Left ventricle myocardium superior (tissue), 1 donor: ENCODE measurements around the gene MYB. TPM values are rescaled to one million over a fixed set of nuclear protein-coding genes. Genes with fewer than 3 reads are reported as not detected.
A peak's percentile ranks its signal among the peaks of the same experiment; 100 is the strongest.
"Not testable (repeated sequence)": the region's sequence is repeated elsewhere in the genome, so short reads cannot be mapped to it uniquely, and the experiment has no call there.

Source experiments
- ATAC-seq: fragments of 200-7000 bp; cut with Tn5 transposase; one replicate; pipeline ENCODE4 v1.9.1; 2020; ENCODE audit warnings: mild to moderate bottlenecking, moderate library complexity
- DNase-seq: peaks from one replicate; pipeline ENCODE4 v3.0.0-alpha.2; 2020
- intact Hi-C: fragments of 100-400 bp; cut with micrococcal nuclease; formaldehyde crosslinking; loops from one replicate; pipeline ENCODE4 v1.11.0; 2022
- total RNA-seq: library from RNA; stranded (reverse); fragmentation: NEBNext Ultra II Directional; extraction: Animal tissue kit (Norgen Biotek cat#: 25700); gene quantifications from one replicate; pipeline ENCODE4 v1.2.1, GENCODE V29; 2021
- donor health status: DM: no; HTN: yes; CAD: no; lungs with severe emphysema.

Gene MYB
- total RNA-seq, 1 donor from 2014 or later: 0.15 TPM

- DNase-seq (no peak), ATAC-seq (no peak)
- intact Hi-C loops: no loop called here
Observed at GRCh38 chr6:135161411-135162395, 19.4 kb upstream of the MYB start.

GRCh38 chr6:135162678-135163439, 18.2 kb upstream of the MYB start:
- DNase-seq: peak; percentile 32
- intact Hi-C loops: no loop called here
- ATAC-seq: no peak

- DNase-seq (no peak), ATAC-seq (no peak)
- intact Hi-C loops: no loop called here
Observed at GRCh38 chr6:135163440-135163738, 17.7 kb upstream of the MYB start.

DNA sequence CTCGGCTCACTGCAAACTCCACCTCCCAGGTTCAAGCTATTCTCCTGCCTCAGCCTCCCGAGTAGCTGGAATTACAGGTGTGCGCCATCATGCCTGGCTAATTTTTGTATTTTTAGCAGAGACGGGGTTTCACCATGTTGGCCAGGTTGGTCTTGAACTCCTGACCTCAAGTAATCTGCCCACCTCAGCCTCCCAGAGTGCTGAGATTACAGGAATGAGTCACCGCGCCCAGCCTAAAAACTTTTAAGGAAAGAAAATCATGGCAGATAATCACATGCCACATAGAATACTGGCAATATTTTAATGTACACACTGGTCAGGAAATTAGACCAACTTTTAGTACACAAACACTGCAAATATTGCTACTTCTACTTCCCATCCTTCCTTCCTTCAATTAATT, 16.7 kb upstream of the MYB start:
- intact Hi-C loops, DNase-seq, ATAC-seq: not testable (repeated sequence)

GRCh38 chr6:135165031-135165430, 16.1 kb upstream of the MYB start:
- ATAC-seq: no peak
- DNase-seq: no peak
- intact Hi-C loops: no loop called here

DNA sequence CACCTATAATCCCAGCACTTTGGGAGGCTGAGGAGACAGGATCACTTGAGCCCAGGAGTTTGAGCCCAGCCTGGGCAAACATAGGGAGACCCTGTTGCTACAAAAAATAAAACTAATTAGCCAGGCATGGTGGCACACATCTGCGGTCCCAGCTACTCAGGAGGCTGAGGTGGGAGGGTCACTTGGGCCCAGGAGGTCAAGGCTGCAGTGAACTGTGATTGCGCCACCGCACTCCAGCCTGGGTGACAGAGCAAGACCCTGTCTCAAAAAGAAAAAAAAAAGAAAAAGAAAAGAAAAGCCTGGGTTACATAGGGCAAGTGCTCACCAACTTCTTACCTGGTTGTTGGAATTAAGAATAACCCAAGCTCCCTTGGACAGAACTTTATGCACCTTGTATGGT, 14.6 kb upstream of the MYB start:
- no peak for DNase-seq
- ATAC-seq: no peak
- intact Hi-C loops: no loop called here

DNA sequence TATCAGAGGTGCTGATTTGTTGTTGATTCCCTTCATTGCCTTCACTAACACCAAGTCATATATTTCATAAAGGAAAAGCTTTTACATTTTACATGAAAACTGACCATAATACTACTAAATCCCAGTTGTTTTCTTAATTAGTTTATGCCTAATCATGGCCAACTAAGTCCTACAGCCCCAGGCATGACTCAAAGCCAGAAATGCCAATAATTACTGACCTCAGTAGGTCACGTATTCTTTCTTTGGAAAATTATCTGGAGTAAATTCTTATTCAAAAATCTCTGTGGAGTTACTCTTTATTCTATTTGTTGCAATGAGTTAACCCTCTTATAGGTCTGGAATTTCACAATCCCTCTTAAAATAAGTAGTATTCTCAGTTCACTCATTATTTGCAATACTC, 13.5 kb upstream of the MYB start:
- no peak for ATAC-seq
- intact Hi-C loops: no loop called here
- DNase-seq: no peak

DNA sequence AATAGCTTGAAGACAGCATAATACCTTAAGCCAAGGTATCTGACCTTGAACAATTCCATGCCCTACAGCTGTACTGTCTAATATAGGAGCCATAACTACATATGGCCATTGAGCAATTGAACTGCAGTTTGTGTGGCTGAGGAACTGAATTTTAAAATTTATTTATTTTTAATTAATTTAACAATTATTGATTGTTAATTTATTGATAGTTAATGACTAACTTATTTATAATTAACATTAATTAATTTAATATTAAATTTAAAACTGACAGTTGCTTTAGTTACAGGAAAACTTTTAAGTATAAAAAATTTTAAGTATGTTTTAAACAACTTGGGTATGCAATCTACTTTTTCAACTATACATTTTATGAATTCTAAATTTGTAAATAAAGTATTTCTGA, 12.3 kb upstream of the MYB start:
- ATAC-seq (no peak), DNase-seq (no peak)
- intact Hi-C loops: no loop called here

DNA sequence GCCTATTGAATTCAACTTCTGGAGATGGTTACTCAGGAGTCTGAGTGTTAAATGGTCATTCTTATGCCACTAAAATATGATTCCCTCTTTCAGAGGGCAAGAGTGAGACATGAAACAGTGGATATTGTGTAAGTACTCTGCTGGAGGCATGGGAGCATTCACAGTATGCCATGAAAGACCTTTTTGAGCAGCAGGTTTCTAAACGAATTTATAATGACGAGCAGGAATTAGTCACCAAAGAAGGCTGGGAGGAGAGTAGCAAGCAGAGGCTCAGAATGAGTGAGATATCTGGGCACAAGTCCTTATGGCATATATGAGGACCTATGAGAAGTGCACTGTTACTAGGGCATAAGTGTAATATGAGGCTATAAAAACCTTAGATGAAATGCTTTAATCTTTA, 10.9 kb upstream of the MYB start:
- intact Hi-C loops: no loop called here
- ATAC-seq (no peak), DNase-seq (no peak)

GRCh38 chr6:135170849-135171248, 10.3 kb upstream of the MYB start:
- DNase-seq (no peak), ATAC-seq (no peak)
- intact Hi-C loops: no loop called here

DNA sequence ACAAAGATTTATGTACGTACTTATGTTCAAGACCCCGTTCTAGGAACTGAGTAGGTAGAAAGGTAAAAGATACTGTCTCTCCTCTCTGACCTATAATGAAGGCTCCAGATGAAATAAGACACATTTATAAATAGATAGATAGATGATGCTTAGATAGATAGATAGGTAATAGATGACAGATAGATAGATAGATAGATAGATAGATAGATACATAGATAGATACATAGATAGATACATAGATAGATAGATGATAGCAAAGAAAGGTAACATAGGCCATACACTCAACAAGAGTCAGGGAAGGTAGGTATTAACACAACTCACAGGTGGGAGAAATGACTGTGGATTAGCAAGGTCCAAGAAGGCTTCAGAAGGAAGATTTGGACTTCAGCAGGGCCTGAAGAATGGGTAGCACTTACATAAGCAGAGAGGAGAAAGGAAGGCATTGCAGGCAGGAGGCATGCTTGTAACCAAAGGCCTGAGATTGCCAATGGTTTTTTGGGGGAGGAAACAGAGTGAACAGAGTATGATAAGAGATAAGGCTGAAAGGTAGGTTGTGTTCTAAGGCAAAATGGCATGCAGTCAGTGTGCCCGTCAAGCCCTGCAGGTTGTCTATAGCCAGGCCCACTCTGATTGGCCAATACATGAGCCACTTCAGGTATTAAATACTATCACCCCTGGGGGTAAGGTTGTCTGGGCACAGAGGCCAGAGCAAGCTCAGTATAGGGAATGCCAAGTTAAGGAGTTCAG, 7.7 kb upstream of the MYB start:
- intact Hi-C loops: no loop called here
- ATAC-seq (no peak), DNase-seq (no peak)

DNA sequence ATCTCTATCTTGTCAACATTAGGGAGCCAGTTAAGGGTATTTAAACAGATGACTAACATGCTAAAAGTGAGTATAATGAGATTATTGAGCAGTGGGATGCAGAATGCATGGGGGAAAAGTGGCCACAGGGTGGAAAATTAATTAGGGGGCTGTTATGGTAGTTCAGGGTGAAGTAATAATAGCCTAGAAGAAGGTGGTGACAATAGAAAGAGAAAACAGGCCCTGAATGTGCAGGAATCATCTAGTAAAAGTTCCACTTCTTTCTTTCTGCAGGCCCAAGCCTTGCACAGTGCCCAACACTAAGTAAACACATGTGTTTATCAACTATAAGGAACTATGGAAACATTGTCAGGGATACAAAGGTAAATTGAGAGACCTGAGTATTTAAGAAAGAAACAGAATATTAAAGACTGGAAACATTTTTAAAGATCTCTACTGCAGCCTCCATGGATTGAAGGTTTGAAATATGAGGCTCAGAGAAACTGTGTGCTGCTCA, 7.1 kb upstream of the MYB start:
- ATAC-seq: no peak
- intact Hi-C loops: no loop called here
- no peak for DNase-seq

- intact Hi-C loops: no loop called here
- ATAC-seq (no peak), DNase-seq (no peak)
Observed at GRCh38 chr6:135176058-135176457, 5.0 kb upstream of the MYB start.

- DNase-seq (no peak), ATAC-seq (no peak)
- intact Hi-C loops: no loop called here
Observed at GRCh38 chr6:135176464-135176863, 4.6 kb upstream of the MYB start.

- ATAC-seq (no peak), DNase-seq (no peak)
- intact Hi-C loops: no loop called here
Observed at GRCh38 chr6:135179372-135179771, 1.7 kb upstream of the MYB start.

DNA sequence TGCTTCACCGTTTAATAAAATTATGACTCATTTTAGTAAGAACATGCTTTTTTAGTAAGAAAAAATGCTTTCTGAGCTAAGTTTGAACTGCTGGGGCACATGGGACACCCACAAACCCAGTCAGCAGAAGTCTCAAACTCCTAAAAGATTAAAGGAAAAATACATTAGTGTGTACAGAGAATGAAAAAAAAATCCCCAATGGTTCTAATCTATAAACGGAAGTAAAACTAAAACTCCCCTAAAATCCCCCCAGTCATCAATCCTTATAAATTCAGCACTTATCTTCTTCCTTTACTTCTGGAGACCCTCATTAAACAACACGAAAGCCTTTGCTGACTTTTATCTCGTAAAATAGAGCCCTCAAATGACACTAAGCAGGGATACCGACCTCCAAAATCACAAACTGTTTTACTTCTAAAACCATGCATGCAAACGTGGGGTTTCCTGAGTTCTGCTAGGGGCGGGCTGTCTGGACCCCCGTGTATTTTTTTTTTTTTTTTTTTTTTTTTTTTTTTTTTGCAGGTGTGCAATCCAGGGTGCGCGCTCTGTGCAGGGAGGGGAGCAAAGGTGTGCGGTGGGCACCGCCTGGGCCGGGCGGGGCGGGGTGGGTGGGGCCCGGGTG, 1.1 kb upstream of the MYB start:
- DNase-seq: no peak
- intact Hi-C loops: no loop called here
- no peak for ATAC-seq

DNA sequence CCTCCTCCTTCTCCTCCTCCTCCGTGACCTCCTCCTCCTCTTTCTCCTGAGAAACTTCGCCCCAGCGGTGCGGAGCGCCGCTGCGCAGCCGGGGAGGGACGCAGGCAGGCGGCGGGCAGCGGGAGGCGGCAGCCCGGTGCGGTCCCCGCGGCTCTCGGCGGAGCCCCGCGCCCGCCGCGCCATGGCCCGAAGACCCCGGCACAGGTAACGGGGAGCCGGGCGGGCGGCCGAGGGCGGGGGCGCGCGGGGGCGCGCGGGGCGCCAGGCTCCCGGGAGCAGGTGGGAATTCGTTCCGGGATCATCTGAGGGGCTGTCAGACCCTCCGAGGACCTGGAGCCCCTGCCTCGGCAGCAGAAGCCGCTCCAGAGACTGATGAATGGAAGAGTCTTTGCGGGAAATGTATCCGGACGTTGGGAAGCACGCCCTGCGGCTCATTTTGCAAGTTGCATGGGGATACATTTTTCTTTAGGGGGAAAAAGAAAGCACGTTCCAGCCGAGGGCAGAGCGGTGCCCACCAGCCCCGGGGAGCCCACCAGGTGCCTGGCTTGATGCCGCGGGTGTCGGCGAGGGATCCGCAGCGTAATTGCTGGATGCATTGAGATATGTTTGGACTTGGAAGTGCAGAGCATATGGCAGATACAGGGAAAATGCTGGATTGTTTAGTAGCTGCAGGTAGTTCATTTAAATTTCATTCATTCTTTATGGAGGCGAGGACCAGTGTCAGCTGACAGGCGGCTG, 394 bp downstream of the MYB start:
- DNase-seq (no peak), ATAC-seq (peak; percentile 13)
- intact Hi-C loops: no loop called here

- intact Hi-C loops: no loop called here
- peak; percentile 39 for DNase-seq
- ATAC-seq: peak; percentile 32
Observed at GRCh38 chr6:135182071-135183001, 1.2 kb downstream of the MYB start.
